Loucy (cell line): ENCODE data around the gene CACNA1A.

Source experiments
- EZH2phosphoT487 ChIP-seq: fragments of 200-600 bp; IDR thresholded peaks from 2 replicates; pipeline ENCODE4 v1.6.1; 2018; ENCODE audit warnings: antibody characterized with exemption, mild to moderate bottlenecking, moderate library complexity, borderline replicate concordance
- TF ChIP-seq, protein P1 (sequence below): fragments of 200-600 bp; sonication (generic); conservative IDR thresholded peaks from 2 replicates; pipeline ENCODE4 v1.5.1; 2014; ENCODE audit warnings: mild to moderate bottlenecking, antibody characterized with exemption, low read length

DNA sequence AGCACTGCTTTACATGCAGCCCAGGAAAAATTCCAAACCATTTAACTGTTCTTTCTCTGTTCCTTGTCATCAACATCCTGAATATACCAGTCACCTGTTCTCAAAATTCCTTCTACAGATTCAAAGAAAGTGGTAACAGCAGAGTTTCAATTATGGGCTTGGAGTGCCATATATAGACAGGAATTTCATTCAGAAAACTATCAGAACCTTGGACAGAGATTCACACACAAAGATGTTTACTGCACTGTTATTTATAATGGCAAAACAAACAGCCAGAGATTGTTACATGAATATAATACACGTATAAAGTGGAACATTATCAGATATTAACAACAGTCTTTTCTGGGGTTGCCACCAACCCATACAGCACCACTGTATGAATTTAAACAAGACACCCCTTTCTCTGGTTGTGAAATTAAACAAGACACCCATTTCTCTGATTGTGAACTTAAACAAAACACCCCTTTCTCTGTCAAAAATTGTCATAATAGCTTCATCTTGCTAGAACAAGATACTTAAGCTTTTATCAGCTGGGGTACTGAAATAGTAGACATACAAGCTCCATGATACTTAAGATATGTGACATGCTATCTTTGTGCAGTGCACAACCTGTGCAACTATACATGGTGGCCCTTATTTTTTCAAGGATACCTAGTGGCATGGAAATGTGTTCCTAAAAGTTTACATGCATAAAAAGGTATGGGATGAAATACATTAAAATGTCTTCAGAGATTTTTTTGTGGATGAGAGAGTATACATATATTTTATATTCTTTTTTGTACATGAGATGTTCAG lies 12.6 kb downstream of the CACNA1A start:
- TF ChIP-seq, protein P1, sequence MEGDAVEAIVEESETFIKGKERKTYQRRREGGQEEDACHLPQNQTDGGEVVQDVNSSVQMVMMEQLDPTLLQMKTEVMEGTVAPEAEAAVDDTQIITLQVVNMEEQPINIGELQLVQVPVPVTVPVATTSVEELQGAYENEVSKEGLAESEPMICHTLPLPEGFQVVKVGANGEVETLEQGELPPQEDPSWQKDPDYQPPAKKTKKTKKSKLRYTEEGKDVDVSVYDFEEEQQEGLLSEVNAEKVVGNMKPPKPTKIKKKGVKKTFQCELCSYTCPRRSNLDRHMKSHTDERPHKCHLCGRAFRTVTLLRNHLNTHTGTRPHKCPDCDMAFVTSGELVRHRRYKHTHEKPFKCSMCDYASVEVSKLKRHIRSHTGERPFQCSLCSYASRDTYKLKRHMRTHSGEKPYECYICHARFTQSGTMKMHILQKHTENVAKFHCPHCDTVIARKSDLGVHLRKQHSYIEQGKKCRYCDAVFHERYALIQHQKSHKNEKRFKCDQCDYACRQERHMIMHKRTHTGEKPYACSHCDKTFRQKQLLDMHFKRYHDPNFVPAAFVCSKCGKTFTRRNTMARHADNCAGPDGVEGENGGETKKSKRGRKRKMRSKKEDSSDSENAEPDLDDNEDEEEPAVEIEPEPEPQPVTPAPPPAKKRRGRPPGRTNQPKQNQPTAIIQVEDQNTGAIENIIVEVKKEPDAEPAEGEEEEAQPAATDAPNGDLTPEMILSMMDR, result no peak
- TF ChIP-seq EZH2phosphoT487, result no peak
